GM18867 (cell line): Measurements from ENCODE around the gene FRMD6.
"Not testable (repeated sequence)": the region's sequence is repeated elsewhere in the genome, so short reads cannot be mapped to it uniquely, and the experiment has no call there.

Experiments
- ATAC-seq: cut with Tn5 transposase; IDR thresholded peaks from one replicate; pipeline ENCODE4 v1.9.1; 2021; ENCODE audit warnings: mild to moderate bottlenecking, moderate library complexity; ENCODE audit not compliant: unreplicated experiment

Gene FRMD6

DNA sequence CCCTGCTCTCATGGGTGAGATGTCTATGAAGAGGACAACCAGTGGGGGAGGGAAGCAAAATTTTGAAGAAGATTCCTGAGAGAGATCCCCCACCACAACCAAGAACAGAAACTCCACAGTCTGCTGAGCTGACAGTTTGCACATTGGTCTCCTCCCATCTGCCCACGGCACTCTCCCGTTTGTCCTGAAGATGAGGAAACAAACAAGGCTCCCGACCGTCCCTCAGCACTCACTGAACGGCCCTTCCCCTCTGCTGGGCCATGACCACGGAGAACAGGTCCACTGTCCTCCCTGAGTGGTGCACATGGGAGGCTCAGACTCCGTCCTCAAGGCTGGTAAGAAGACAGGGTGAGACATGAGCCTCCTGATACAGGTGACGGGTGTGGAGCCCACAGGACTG, 114.9 kb downstream of the FRMD6 start:
- not testable (repeated sequence) for ATAC-seq

- ATAC-seq, result not testable (repeated sequence)
Measured at GRCh38 chr14:51769261-51769660, 117.6 kb downstream of the FRMD6 start.

GRCh38 chr14:51774209-51774608, 122.5 kb downstream of the FRMD6 start:
- ATAC-seq, result no peak

DNA sequence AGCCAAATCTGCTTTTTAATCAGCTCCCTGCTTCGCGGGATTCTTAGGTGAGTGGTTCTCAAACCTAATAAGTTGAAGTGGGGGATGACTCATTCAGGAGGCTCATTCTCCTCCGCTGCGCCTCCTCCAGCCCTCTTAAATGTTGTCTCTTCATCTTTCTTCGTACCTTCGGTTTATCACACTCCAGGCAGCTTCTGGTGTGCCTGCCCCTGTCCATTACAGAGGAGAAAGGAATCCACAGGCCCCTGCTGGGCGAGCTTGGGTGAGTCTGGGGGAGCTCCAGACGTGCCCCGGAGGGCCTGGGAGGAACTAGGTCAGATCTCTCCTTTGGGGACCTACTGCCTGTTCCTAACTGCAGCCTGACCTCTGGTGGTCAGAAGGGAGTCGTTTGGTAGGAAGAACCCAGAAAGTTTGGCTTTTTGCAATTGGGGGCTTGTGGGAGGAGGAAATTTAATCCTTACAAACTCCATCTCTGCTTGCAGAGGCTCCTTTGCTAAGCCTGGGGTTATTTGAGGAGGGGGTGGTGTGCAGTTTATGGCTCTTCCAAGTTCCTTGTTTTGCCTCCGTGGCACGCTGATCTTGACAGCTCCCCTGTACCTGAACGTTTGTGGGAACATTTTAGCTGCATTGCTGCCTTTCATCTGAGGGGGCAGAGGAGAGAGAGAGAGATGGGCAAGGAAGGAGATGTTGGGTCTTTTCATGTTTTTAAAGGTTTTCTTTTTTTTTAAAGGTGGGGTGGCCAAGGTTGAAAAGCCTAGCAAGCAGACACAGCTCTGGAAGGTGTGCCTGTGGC, 124.6 kb downstream of the FRMD6 start:
- no peak for ATAC-seq

GRCh38 chr14:51780006-51780692, 128.4 kb downstream of the FRMD6 start:
- peak; percentile 46 for ATAC-seq
